Uterus (tissue), 4 donors: Measurements from ENCODE around the gene ATP6V0C. TPM values are rescaled to one million over a fixed set of nuclear protein-coding genes. Genes with fewer than 3 reads are reported as not detected.

Experiments used
- DNase-seq, 2 donors: peaks; one replicate each; pipeline ENCODE4 v3.0.0-alpha.2; 2019 to 2020
- H3K27ac ChIP-seq, 2 donors: fragments of 200-600 bp; sonication (generic); 1 replicate in 1 of 2; 2 replicates in 1 of 2; pipeline ENCODE4 v1.5.1; 2016 to 2018
- H3K27me3 ChIP-seq, 2 donors: fragments of 200-600 bp; sonication (generic); one replicate each; pipeline ENCODE4 v1.5.1; 2018 to 2019; ENCODE audit warnings: control low read depth in 1 of 2
- H3K36me3 ChIP-seq, 2 donors: fragments of 200-600 bp; sonication (generic); one replicate each; pipeline ENCODE4 v1.5.1; 2019; ENCODE audit warnings: control low read depth in 1 of 2
- H3K4me1 ChIP-seq, 2 donors: fragments of 200-600 bp; sonication (generic); one replicate each; pipeline ENCODE4 v1.5.1; 2018 to 2019; ENCODE audit warnings: control low read depth in 1 of 2
- H3K4me3 ChIP-seq, 2 donors: fragments of 200-600 bp; sonication (generic); 1 replicate in 1 of 2; 2 replicates in 1 of 2; pipeline ENCODE4 v1.5.1; 2018 to 2019; ENCODE audit warnings: mild to moderate bottlenecking in 1 of 2
- H3K9me3 ChIP-seq, 2 donors: fragments of 200-600 bp; sonication (generic); one replicate each; pipeline ENCODE4 v1.5.1; 2019; ENCODE audit warnings: control low read depth in 1 of 2
- CTCF ChIP-seq, 4 experiments: fragments of 200-600 bp in 2 of 4; fragments of 450-650 bp in 2 of 4; sonication (generic) in 2 of 4; IDR thresholded peaks; one replicate each; pipeline ENCODE4 v1.5.1; 2016 to 2019; ENCODE audit warnings: antibody characterized with exemption in 4 of 4, mild to moderate bottlenecking in 2 of 4, moderate library complexity in 1 of 4
- POLR2A ChIP-seq, 2 donors: fragments of 450-650 bp; IDR thresholded peaks; one replicate each; pipeline ENCODE4 v1.6.1; 2016; ENCODE audit warnings: antibody characterized with exemption in 2 of 2, mild to moderate bottlenecking in 1 of 2, moderate library complexity in 1 of 2
- intact Hi-C: fragments of 100-400 bp; cut with DNase I; formaldehyde crosslinking; loops from one replicate; pipeline ENCODE4 v1.15.1; 2023; ENCODE audit warnings: low total_unique reads
- total RNA-seq, 4 donors: library from RNA; depleted of rRNA in 3 of 4; stranded (reverse); fragments of >200 nt in 3 of 4; gene quantifications; one replicate each; pipeline versions ENCODE4 v1.1.0 to v1.2.4, GENCODE V29; 2014 to 2023
- donor health status: DM: yes; HTN: yes; CAD: no.

Gene ATP6V0C
- total RNA-seq, 4 donors from 2014 or later = 14.3 to 126 (median 41.4) TPM

DNA sequence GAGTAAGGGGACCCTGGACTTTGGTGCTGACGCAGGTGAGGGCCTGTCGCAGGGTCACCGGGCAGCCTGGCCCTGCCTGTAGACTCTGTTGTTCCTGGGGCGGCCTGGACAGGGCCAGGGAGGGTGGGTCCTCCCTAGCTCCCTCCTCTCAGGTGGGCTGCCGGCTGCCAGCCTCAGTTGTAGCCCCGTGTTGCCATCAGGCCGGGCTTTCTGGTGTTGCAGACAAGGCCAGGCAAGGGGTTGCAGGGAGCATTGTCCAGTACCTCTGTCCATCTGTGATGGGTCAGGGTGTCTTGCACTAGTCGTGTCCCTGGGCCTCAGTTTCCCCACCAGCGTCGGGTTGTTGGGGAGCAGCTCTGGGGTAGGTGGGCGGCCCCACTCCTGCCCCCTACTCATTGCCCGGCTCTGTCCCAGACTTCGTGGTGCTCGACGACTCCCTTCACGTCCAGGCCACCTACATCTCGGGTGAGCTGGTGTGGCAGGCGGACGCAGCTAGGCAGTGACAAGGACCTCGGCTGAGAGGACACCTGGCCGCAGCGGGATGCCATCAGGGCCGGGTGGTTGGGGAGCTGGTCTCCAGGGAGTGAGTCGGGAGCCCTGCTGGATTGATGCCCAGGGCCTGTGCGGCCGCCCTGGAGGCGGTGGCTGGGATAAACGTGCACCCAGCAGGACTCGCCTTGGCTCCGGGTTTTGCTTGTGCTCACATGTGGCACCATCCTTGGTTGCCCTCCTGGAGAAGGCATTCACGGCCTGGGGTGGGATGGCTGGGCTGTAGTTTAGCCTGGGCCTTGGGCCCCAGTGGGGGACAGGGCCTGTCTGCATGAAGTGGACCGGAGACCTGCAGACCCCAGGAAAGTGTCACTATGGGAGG lies 15.5 kb downstream of the ATP6V0C start:
- Histone ChIP-seq H3K27me3 (no peaks in the 10 kb centered on the region), H3K27ac (no peak overlapping the region), H3K36me3 (no peaks in the 10 kb centered on the region), H3K9me3 (no peaks in the 10 kb centered on the region), H3K4me3 (no peak overlapping the region), H3K4me1 (no peaks in the 10 kb centered on the region)
- TF ChIP-seq CTCF (IDR thresholded peaks at IDR 0.05) = no peak
- intact Hi-C loops = no loop called here
- DNase-seq = peak in 1 of 2 donors; percentile 19

GRCh38 chr16:2529961-2530628 lies 16.3 kb downstream of the ATP6V0C start:
- H3K4me1 ChIP-seq = no peaks in the 10 kb centered on the region
- intact Hi-C loops = no loop called here
- H3K4me3 ChIP-seq = no peak overlapping the region
- no peaks in the 10 kb centered on the region for H3K27me3 ChIP-seq
- TF ChIP-seq CTCF (IDR thresholded peaks at IDR 0.05) (no peak), POLR2A (IDR thresholded peaks at IDR 0.05) (no peak)
- DNase-seq = peak in 1 of 2 donors; percentile 29
- H3K9me3 ChIP-seq = no peaks in the 10 kb centered on the region
- H3K27ac ChIP-seq = no peak overlapping the region
- no peaks in the 10 kb centered on the region for H3K36me3 ChIP-seq

GRCh38 chr16:2530629-2531318 lies 17.0 kb downstream of the ATP6V0C start:
- no peak overlapping the region for H3K4me3 ChIP-seq
- intact Hi-C loops = no loop called here
- H3K36me3 ChIP-seq = no peaks in the 10 kb centered on the region
- H3K27me3 ChIP-seq = no peaks in the 10 kb centered on the region
- TF ChIP-seq POLR2A (IDR thresholded peaks at IDR 0.05) (no peak), CTCF (IDR thresholded peaks at IDR 0.05) (no peak)
- DNase-seq = peak in 1 of 2 donors; percentile 22
- no peaks in the 10 kb centered on the region for H3K9me3 ChIP-seq
- H3K4me1 ChIP-seq = no peaks in the 10 kb centered on the region
- peak overlapping the region; percentile 77 to 93 for H3K27ac ChIP-seq

GRCh38 chr16:2531371-2531695 lies 17.6 kb downstream of the ATP6V0C start, which contains the start of gene CEMP1:
Gene CEMP1 (minus strand): TSS chr16:2531408. CDS start chr16:2531073, 335 bp downstream.
- H3K9me3 ChIP-seq = no peaks in the 10 kb centered on the region
- peak within 1 kb of the TSS; percentile 92 to 96 for H3K27ac ChIP-seq
- intact Hi-C loops = no loop called here
- H3K4me3 ChIP-seq = peak within 1 kb of the TSS; percentile 64 to 76
- H3K27me3 ChIP-seq = no peaks in the 10 kb centered on the region
- TF ChIP-seq POLR2A (IDR thresholded peaks at IDR 0.05) = no peak
- TF ChIP-seq CTCF (IDR thresholded peaks at IDR 0.05) = no peak
- peak in 1 of 2 donors; percentile 52 for DNase-seq
- no peaks in the 10 kb centered on the region for H3K36me3 ChIP-seq
- no peaks in the 10 kb centered on the region for H3K4me1 ChIP-seq
